Measurements from ENCODE around the gene IFNL2.

DNA sequence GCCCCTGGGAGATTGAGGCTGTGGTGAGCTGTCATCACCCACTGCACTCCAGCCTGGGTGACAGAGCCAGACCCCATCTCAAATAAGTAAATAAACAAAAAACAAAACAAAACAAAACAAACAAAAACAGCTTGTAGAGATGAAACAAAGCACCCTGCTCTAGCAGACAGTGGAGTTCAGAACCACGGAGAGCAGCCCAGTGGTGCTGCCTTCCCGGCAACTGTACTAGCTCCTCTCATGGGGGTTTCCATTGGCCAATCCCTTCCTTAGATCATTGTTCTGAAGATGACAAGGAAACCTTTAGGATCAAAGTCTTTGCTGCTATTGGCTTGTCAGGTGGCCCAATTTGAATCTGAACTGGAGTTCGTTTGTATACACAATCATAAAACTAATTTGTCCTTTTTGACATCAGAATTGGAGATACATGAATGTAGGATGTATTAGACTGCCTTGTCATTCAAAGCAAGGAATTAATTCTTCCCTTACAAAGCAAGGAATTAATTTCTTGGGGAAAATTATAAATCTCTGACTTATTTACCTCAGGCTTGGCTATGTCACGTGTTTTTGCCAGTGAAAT is 44.4 kb upstream of the IFNL2 start:
- TF ChIP-seq, protein P1, sequence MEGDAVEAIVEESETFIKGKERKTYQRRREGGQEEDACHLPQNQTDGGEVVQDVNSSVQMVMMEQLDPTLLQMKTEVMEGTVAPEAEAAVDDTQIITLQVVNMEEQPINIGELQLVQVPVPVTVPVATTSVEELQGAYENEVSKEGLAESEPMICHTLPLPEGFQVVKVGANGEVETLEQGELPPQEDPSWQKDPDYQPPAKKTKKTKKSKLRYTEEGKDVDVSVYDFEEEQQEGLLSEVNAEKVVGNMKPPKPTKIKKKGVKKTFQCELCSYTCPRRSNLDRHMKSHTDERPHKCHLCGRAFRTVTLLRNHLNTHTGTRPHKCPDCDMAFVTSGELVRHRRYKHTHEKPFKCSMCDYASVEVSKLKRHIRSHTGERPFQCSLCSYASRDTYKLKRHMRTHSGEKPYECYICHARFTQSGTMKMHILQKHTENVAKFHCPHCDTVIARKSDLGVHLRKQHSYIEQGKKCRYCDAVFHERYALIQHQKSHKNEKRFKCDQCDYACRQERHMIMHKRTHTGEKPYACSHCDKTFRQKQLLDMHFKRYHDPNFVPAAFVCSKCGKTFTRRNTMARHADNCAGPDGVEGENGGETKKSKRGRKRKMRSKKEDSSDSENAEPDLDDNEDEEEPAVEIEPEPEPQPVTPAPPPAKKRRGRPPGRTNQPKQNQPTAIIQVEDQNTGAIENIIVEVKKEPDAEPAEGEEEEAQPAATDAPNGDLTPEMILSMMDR (IDR thresholded peaks at IDR 0.05) = no peak
- no peak for TF ChIP-seq EZH2 (IDR thresholded peaks at IDR 0.05)
- TF ChIP-seq EZH2phosphoT487 (IDR thresholded peaks at IDR 0.05) = no peak
